C4-2B (cell line): Measurements from ENCODE around the gene MRPL33.

ENCODE experiments used
- ZFX ChIP-seq: fragments of 450-650 bp; IDR thresholded peaks from 2 replicates; pipeline ENCODE4 v1.6.1; 2017
- TF ChIP-seq, protein P1 (sequence below): fragments of 450-650 bp; conservative IDR thresholded peaks from 2 replicates; pipeline ENCODE4 v1.5.1; 2017; ENCODE audit warnings: mild to moderate bottlenecking

GRCh38 chr2:27756544-27757498, 14.7 kb upstream of the MRPL33 start:
- TF ChIP-seq, protein P1, sequence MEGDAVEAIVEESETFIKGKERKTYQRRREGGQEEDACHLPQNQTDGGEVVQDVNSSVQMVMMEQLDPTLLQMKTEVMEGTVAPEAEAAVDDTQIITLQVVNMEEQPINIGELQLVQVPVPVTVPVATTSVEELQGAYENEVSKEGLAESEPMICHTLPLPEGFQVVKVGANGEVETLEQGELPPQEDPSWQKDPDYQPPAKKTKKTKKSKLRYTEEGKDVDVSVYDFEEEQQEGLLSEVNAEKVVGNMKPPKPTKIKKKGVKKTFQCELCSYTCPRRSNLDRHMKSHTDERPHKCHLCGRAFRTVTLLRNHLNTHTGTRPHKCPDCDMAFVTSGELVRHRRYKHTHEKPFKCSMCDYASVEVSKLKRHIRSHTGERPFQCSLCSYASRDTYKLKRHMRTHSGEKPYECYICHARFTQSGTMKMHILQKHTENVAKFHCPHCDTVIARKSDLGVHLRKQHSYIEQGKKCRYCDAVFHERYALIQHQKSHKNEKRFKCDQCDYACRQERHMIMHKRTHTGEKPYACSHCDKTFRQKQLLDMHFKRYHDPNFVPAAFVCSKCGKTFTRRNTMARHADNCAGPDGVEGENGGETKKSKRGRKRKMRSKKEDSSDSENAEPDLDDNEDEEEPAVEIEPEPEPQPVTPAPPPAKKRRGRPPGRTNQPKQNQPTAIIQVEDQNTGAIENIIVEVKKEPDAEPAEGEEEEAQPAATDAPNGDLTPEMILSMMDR = no peak
- TF ChIP-seq ZFX = no peak
